H7 (cell line): ENCODE data around the gene LPP. TPM values are rescaled to one million over a fixed set of nuclear protein-coding genes. Genes with fewer than 3 reads are reported as not detected.

ENCODE experiments used
- DNase-seq: peaks from one replicate; pipeline ENCODE4 v3.0.0; 2012
- H3K27me3 ChIP-seq: 2 replicates; pipeline ENCODE4 v1.6.0; 2011; ENCODE audit warnings: mild to moderate bottlenecking, low read length; ENCODE audit not compliant: control insufficient read depth, insufficient read depth
- H3K36me3 ChIP-seq: replicated peaks from 2 replicates; pipeline ENCODE4 v1.5.1; 2011; ENCODE audit warnings: low read length; ENCODE audit not compliant: control insufficient read depth, insufficient read depth
- H3K4me3 ChIP-seq: 2 replicates; pipeline ENCODE4 v1.5.1; 2011; ENCODE audit warnings: low read depth, mild to moderate bottlenecking, control low read depth, low read length, moderate library complexity; ENCODE audit not compliant: insufficient read depth
- total RNA-seq: library from RNA; depleted of rRNA; stranded (reverse); fragments of >200 nt; shearing (Covaris generic); gene quantifications from 2 replicates; pipeline ENCODE4 v1.2.3, GENCODE V29; 2014

LPP gene
- total RNA-seq, 1 experiment from 2014 or later: 14.5 TPM

DNA sequence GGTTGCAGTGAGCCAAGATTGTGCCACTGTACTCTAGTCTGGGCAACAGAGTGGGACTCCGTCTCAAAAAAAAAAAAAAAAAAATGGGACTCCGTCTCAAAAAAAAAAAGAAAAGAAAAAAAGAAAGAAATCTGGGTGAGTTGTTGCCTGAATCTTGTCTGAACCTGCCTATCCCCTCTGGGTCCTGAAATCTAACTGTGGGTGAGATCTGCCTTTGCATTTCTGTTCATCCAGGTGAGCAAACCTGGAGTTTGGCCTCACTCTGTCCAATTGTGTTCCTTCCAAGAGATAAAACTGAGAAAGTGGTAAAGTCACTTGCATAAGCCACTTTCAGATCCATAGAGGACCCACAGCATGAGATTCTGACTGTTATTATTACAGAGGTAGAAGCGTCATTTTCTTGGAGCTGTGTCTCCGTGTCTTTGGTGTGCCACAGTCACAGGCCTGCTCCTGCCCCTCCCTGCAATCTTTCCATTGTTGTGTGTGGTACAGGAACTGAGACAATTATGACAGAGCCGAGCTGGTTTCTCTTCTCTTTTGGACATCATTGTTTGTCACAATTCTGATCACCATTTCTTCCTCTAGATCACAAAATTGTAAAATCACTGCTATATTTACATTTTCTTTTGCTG is 235.9 kb downstream of the LPP start:
- H3K4me3 ChIP-seq: no peak overlapping the region
- H3K36me3 ChIP-seq: no peaks in the 10 kb centered on the region
- no peaks in the 10 kb centered on the region for H3K27me3 ChIP-seq
- DNase-seq: no peak

DNA sequence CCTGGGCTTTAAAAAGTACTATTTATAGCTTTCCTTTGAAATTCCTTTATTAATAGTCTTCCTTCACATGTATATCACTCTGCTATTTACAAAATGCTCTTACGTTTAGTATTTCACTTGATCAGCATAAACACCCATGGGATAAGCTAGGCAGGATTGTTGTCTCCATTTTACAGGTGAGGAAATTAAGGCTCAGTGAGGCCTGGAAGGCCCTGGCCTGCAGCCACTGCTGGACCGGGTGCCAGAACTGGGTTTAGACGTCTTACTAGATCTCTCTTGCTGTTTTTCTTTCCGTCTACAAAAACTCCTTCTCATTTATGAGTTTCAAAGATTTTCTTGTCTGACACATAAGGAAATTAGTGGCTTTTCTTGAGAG is 236.4 kb downstream of the LPP start:
- Histone ChIP-seq H3K36me3 (no peaks in the 10 kb centered on the region), H3K27me3 (no peaks in the 10 kb centered on the region), H3K4me3 (no peak overlapping the region)
- no peak for DNase-seq

DNA sequence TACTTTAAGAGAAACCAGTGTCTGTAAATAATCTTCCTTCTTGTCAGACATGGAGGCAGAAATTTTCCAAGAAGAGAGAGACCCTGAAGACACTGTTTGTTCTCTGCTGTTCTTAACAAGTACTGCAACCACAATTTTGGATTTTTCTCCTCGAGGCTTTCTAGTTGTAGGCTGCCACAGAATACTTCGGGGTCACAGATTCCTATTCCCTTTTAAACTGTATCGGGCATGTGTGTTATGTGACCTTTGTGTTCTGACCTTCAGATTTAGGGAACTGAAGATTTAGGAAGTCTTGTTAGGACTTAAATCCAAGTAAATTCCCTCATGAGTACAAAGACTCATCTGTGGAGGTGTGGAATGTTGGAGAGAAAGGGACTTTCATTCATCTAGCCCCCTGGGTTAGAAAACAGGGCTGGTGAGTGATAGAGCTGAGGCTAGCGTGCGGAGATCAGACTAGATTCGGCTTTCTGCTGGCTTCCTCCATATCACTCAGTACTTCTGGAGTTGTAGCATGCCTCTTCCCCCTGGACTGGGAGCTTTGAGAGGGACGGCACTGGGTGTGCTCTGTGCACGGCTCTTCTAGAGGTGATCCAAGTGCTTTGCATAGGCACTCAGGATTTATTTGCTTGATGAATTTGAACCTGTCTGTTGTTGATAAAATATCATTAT is 237.0 kb downstream of the LPP start:
- H3K36me3 ChIP-seq: no peaks in the 10 kb centered on the region
- DNase-seq: no peak
- H3K4me3 ChIP-seq: no peak overlapping the region
- no peaks in the 10 kb centered on the region for H3K27me3 ChIP-seq

DNA sequence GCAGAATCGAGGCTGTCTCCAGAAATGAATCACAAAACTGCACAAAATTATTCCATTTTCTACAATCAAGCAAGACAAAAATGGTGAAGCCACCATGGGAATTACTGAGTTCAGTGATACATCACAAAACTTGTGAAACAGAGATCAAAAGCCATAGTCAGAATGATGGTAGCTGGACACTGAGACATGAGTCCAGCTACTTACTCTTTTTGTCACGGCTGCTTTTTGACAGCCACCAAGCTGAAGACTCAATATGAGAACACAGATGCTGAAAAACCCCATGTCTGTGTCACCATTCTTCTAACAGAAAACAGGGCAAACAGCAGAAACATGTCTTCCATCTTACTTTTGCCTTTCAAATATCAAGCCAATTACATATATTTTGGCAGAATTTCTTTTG is 237.6 kb downstream of the LPP start:
- no peak for DNase-seq
- Histone ChIP-seq H3K27me3 (no peaks in the 10 kb centered on the region), H3K36me3 (no peaks in the 10 kb centered on the region), H3K4me3 (no peak overlapping the region)

DNA sequence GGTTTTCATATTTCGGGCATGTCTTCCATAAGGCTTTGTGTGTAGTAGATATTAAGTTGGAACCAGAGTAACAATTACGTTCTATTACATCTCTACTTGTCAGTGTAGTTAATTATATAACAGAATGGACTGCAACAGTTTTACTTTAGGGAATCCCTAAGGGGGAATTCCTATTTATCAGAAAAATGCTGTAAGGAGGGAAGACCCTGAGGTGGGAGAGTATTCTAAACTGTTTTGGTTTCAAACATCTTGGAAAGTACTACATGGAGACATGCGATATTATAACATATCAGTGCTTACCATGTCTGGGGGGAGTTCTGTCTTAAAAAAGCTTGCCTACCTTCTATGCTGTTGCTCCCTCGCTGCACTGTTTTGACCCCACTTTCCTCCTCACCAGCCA is 238.1 kb downstream of the LPP start:
- DNase-seq: no peak
- no peaks in the 10 kb centered on the region for H3K27me3 ChIP-seq
- no peak overlapping the region for H3K4me3 ChIP-seq
- H3K36me3 ChIP-seq: no peaks in the 10 kb centered on the region

DNA sequence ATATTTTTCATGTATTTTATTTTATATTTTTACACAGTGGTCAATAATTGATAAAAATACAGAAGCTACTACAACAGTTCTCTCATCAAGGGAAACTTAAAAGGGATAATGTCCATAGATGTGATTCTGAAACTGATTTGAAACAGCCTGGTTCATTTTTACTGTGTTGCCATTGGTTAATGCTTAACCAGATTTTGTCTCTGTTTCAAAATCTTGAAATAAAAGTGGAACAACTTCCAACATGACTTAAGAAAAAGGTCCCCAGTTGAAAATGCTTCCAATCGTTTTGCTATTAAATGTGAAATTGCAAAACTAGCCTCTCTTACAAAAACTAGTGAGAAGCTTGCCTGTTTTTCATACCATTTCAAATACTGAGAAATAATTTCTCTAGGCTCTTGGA is 240.7 kb downstream of the LPP start:
- H3K4me3 ChIP-seq: no peak overlapping the region
- DNase-seq: no peak
- H3K36me3 ChIP-seq: no peaks in the 10 kb centered on the region
- H3K27me3 ChIP-seq: no peaks in the 10 kb centered on the region

DNA sequence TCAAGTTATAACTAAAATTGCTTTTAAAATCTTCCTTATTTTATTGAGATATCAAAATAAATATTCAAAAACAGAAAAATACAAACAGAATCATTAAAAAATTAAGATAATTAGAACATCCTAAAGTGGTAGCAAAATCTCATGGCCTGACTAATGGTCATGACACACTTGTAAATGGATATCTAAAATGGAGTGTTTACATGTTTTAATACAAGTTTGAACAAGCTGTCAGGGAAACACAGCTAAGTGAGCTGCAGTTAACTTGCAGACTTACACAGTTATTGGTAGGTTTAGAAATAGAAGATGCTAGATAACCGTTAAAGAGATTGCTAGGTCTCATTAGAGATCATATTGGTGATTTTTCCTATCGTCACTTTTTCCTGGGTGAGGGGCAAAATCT is 242.3 kb downstream of the LPP start:
- Histone ChIP-seq H3K4me3 (no peak overlapping the region), H3K27me3 (no peaks in the 10 kb centered on the region), H3K36me3 (no peaks in the 10 kb centered on the region)
- no peak for DNase-seq

DNA sequence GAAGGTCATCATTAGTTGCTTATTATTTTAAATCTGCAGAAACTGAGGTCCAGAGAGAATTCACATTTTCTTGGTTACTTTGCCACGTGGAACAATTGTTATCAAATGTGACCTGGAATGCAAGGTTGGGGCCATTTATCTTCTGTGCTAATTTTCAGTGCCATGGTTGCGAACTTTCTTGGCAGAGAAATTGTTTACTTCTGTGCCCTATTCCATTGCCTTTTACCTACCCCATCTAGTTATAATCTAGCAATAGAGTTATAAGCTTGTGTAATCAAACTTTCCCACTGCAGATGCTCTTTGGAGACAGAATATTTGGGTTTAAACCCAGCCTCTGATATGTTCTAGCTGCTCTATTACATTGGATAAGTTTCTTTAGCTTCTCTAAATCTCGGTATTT is 242.9 kb downstream of the LPP start:
- Histone ChIP-seq H3K27me3 (no peaks in the 10 kb centered on the region), H3K36me3 (no peaks in the 10 kb centered on the region), H3K4me3 (no peak overlapping the region)
- no peak for DNase-seq

DNA sequence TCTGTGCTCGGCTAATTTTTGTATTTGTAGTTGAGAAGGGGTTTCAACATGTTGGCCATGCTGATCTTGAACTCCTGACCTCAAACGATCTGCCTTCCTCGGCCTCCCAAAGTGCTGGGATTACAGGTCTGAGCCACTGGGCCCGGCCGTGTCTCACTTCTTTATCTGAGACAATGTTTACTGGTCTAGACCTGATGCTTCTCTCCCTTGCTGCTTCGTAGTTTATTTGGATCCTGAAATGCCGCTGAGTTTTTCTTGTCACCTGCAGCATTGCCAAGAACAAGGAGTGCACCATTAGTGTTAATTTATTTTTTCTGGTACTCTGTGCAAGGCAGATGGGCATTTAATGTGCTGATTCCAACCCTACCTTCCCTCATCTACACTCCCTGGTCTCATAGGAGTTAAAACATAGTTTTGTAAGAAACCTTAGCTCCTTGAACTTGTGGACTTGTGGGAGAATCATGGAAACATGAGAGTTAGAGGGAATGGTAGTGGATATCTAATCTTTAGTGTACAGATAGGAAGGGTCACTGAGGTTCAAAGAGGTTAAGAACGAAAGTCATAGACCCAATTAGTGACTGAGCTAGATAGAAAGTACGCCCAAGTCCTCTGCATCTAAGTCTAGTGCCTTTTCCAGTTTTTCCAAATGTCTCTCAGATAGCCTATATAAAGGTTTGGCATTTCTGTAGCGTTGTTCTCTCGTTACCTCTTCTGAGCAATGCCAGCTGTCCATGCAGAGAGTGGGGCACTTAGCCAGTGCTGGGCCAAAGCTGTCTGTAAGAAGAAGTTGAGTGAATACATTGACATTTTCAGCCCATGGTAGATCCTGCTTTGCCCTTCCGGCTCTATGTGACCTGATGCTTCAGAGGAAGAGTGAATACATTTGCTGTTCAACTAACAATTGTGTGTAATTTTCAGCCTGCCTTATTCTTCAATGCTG is 244.1 kb downstream of the LPP start:
- no peaks in the 10 kb centered on the region for H3K36me3 ChIP-seq
- no peak overlapping the region for H3K4me3 ChIP-seq
- no peaks in the 10 kb centered on the region for H3K27me3 ChIP-seq
- DNase-seq: no peak

DNA sequence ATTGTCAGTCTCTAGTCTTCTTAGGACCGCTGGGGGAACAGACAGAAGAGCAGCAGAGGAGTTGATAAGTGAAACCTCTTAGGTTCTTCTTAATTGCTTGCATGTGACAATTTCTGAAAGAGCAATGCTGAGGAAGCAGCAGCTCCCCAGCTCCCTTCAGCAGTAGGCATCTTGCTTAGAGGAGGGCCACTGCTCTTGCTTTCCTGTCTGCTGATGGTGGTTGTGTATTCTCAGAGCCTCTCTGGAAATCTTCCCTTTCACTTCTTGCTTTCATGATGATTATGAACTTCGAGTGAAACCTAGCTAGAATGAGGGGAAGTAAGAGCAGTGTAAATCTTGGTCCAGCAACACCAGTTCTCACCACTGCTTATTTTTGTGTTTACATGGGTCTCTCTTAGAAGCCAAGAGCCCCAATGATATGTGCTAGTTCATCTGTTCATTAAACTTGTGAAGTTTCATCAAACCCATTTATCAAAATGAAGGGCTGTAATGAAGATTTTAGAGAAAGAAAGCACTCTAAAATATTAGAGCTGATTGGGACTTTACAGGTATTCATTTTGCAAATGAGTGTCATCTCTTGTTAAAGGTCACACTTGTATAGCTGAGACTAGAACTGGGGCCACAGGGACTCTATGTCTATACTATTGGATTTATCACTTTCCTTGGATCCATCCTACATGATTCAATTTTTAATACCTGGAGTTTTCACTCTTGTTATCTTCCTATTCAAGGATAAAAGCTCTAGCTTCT is 246.7 kb downstream of the LPP start:
- Histone ChIP-seq H3K27me3 (no peaks in the 10 kb centered on the region), H3K4me3 (no peak overlapping the region), H3K36me3 (no peaks in the 10 kb centered on the region)
- DNase-seq: no peak

DNA sequence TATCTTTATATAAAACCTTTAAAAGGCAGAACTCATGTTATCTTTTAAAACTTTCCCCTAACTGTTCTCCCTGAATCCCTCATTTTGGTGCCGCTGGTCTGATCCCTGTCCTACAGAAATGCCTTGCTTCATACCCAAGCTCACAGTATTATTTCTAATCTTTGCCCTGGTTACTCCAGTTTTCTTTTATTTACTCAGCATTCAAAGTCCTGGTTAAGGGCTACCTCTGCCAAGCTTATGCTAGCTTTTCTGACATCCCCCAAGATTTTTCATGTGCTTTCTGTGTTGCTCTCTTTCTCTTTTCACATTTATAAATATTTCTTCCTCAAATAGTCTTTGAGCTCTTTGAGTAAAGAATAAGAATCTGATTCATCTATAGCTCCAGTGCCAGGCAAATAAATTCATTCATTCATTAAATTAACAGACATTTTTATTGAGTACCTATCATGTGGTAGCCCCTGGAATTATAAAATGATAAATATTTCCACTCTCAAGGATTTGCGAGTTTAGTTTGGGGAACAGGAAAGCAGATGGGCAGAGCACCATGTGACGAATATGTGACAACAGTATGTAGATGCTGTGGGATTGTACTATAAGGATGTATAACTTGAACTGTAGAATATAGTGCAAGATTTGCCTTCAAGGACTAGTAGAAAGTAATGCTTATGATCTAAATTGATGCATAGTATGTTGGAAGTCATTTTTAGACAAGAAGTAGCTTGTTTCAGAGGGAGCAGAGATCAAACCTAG is 247.5 kb downstream of the LPP start:
- no peak overlapping the region for H3K4me3 ChIP-seq
- no peaks in the 10 kb centered on the region for H3K36me3 ChIP-seq
- no peaks in the 10 kb centered on the region for H3K27me3 ChIP-seq
- no peak for DNase-seq

DNA sequence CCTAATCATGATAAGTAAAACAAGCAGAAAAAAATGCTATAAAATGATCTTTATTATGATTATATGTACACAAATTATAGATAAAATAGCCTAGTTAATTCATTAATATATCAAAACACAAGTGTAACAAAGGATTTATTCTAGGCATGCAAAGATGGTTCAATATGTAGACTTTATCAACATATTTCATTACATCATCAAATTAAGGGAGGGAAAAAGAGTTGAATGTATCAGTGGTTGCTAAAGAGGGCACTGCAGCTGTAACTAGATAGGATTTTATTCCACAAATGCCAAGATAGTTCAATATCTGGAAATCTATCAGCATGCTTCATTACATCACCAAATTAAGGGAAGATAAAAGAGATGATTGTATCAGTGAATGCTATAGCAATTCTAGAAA is 248.3 kb downstream of the LPP start:
- Histone ChIP-seq H3K4me3 (no peak overlapping the region), H3K36me3 (no peaks in the 10 kb centered on the region), H3K27me3 (no peaks in the 10 kb centered on the region)
- DNase-seq: no peak

DNA sequence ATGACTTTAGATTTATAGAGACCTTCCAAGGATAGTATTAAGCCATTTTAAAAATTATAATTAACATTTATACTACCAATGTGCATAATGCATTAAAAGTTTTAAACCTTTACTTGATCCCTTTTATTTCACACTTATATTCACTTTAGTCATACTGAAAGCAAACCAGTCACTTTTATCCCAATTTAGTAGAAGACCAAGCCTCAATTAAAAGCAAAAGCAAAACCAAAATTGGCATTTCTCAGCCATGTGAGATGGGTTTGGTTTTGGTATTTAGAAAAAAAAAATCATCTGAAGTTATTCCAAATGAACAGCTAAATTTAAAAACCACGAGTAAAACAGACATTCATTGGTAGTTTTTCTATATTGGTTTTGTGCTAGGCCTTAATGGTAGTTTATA is 249.4 kb downstream of the LPP start:
- H3K36me3 ChIP-seq: no peaks in the 10 kb centered on the region
- H3K27me3 ChIP-seq: no peaks in the 10 kb centered on the region
- no peak overlapping the region for H3K4me3 ChIP-seq
- DNase-seq: no peak

DNA sequence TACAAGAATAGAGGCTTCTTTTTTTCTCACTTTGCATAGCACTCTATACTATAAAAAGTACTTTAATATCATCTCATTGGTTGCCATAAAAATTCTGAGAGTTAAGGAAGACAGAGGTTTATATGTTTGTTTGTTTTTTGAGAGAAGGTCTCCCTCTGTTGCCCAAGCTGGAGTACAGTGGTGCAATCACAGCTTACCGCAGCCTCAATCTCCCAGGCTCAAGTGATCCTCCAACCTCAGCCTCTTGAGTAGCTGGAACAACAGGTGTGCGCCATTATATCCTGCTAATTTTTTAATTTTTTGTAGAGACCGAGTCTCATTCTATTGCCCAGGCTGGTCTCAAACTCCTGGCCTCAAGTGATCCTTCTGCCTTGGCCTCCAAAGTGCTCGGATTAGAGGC is 250.2 kb downstream of the LPP start:
- no peak for DNase-seq
- no peak overlapping the region for H3K4me3 ChIP-seq
- no peaks in the 10 kb centered on the region for H3K27me3 ChIP-seq
- H3K36me3 ChIP-seq: no peaks in the 10 kb centered on the region
